RWPE1 (cell line): ENCODE data around the gene JMJD1C.

Experiments used
- CTCF ChIA-PET: fragments of 350-600 bp; sonication (Branson Sonifier 250); formaldehyde crosslinking; extraction: SDS; loops from one replicate; lab custom pipeline; 2021; lab: Yijun Ruan, JAX
- POLR2A ChIA-PET: fragments of 400-600 bp; formaldehyde crosslinking; extraction: SDS; loops from one replicate; lab custom pipeline; 2020; ENCODE audit warnings: antibody characterized with exemption; ENCODE audit not compliant: low non-redundant PET; lab: Yijun Ruan, JAX
- DNase-seq: peaks from one replicate; pipeline ENCODE4 v3.0.0; 2012; ENCODE audit warnings: low spot score
- H3K27ac ChIP-seq: fragments of 450-650 bp; 2 replicates; pipeline ENCODE4 v1.5.1; 2017
- CTCF ChIP-seq: fragments of 450-650 bp; conservative IDR thresholded peaks from 2 replicates; pipeline ENCODE4 v1.5.1; 2017; ENCODE audit warnings: low read depth, mild to moderate bottlenecking

The JMJD1C gene

GRCh38 chr10:63470928-63471327 lies 5.2 kb upstream of the JMJD1C start:
- CTCF ChIA-PET, result no interaction called here
- POLR2A ChIA-PET, result no interaction called here
- DNase-seq, result no peak
- no peak overlapping the region for H3K27ac ChIP-seq
- no peak for TF ChIP-seq CTCF

- DNase-seq, result no peak
- no peak for TF ChIP-seq CTCF
- CTCF ChIA-PET, result no interaction called here
- POLR2A ChIA-PET, result no interaction called here
- H3K27ac ChIP-seq, result no peak overlapping the region
Observed at GRCh38 chr10:63468947-63469346, 3.2 kb upstream of the JMJD1C start.

GRCh38 chr10:63467841-63468240 lies 2.1 kb upstream of the JMJD1C start:
- no peak for DNase-seq
- no peak for TF ChIP-seq CTCF
- ChIA-PET CTCF (no interaction called here), POLR2A (no interaction called here)
- no peak overlapping the region for H3K27ac ChIP-seq

- POLR2A ChIA-PET, result interaction anchor here (1.0 kb wide), 1 partner anchor 197 kb away, joined by 3 read pairs; no protein-coding TSS in a partner anchor
- peak; percentile 49 for DNase-seq
Observed at GRCh38 chr10:63466144-63466935, 563 bp upstream of the JMJD1C start.

DNA sequence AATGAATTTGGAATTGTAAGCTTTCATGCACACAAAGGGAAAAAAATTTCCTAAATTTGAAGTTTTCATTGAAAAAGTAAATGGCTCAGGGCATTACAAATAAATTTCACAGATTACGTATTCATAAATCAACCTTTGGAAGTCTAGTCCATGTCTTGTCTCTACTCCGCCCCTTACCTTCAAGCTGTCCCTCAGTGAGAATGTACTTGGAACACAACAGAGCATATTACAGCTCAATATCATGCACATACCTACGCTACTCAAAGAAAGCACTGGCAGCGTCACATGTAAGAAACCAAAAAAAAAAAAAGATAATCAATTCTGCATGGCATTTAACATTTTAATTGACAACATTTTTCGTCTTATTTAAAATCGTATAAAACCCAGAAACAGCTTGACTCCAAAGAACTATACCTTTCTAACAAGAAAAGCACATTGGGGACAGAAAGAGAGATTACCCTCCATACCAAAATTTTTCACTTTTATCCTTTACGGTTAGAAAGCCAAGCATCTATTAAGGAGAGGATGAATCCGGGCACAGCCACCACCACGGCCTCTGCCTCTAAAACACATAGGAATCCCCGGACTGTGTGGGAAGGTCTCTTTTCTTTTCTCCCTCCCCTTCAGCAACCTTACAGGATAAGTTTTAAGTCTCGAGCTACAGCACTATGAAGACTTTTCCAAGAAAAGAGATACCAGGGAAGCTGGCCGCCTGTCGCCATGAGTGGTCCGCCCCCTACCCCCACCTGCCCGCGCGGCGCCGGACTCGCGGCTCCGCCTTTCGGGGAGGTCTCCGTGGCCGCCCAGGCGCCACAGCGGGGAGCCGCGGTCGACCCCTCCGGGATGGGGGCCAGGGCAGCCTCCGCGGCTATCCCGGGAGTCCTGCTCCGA lies 1.1 kb downstream of the JMJD1C start:
- peak; percentile 5 for DNase-seq
- H3K27ac ChIP-seq, result peak overlapping the region; percentile 92
- TF ChIP-seq CTCF, result no peak
- ChIA-PET POLR2A (interaction anchor here (1.0 kb wide), 1 partner anchor 195 kb away, joined by 3 read pairs; no protein-coding TSS in a partner anchor), CTCF (interaction anchor here (0.6 to 0.8 kb wide), 4 partner anchors 36 to 375 kb away, joined by 3 to 8 read pairs (median 6); no protein-coding TSS in a partner anchor)

More at GRCh38 chr10:63466144-63466935, 563 bp upstream of the JMJD1C start:
- peak overlapping the region; percentile 92 for H3K27ac ChIP-seq
- CTCF ChIA-PET, result no interaction called here
- TF ChIP-seq CTCF, result no peak

GRCh38 chr10:63462442-63462841 lies 3.3 kb downstream of the JMJD1C start:
- DNase-seq, result no peak
- H3K27ac ChIP-seq, result no peak overlapping the region
- ChIA-PET POLR2A (interaction anchor here (0.6 kb wide), 2 partner anchors 13 to 91 kb away, joined by 3 read pairs; no protein-coding TSS in a partner anchor), CTCF (interaction anchor here (0.6 kb wide), 1 partner anchor 226 kb away, joined by 3 read pairs; no protein-coding TSS in a partner anchor)
- no peak for TF ChIP-seq CTCF
